DMS114 treated with DMSO at 0.1 percent for 48 hours (cell line): ENCODE results near the gene KDM1A.
A peak's percentile ranks its signal among the peaks of the same experiment; 100 is the strongest.
"Not testable (repeated sequence)": the region's sequence is repeated elsewhere in the genome, so short reads cannot be mapped to it uniquely, and the experiment has no call there.

Experiments
- DNase-seq: peaks from one replicate; lab custom pipeline; 2025; ENCODE audit not compliant: unreplicated experiment; lab: John Stamatoyannopoulos, UW

The KDM1A gene

DNA sequence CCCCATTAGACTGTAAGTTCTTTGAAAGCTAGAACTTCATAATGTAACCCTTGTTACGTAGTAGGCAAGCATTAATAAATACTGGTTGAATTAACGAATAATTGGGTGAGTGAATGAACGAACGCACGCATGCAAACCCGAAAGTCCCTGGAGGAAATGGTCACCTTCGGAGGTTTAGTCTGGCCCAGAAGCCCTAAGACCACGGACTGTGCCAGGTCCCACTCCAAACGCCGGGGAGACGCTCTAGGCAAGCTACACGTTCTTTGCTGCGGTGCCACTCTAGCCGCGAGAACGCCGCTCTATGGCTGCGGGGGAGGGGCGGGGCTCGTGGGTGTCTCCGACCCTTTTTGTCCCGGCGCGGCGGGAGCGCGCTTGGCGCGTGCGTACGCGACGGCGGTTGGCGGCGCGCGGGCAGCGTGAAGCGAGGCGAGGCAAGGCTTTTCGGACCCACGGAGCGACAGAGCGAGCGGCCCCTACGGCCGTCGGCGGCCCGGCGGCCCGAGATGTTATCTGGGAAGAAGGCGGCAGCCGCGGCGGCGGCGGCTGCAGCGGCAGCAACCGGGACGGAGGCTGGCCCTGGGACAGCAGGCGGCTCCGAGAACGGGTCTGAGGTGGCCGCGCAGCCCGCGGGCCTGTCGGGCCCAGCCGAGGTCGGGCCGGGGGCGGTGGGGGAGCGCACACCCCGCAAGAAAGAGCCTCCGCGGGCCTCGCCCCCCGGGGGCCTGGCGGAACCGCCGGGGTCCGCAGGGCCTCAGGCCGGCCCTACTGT lies at the start of gene KDM1A:
TSS of gene KDM1A (plus strand) at position 375 of the 769 bp plus-strand sequence. CDS start at position 504, 129 bp downstream.
- DNase-seq: peak; percentile 94

DNA sequence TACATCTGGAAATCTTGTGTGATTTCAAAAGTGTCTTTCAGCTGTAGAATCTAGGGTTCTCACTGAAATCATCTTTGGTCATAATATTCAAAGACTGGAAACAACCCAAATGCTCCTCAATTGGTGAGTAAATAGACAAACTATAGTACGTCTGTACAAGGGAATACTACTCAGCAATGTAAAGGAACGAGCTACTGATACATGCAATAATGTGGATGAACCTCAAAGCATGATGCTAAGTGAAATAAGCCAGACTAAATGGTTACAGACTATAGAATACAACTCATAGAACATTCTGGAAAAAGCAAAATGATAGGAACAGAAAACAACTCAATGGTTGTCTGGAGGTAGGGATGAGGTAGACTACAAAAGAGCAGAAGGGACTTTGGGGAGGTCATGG lies 49.2 kb upstream of the KDM1A start:
- DNase-seq: no peak

DNA sequence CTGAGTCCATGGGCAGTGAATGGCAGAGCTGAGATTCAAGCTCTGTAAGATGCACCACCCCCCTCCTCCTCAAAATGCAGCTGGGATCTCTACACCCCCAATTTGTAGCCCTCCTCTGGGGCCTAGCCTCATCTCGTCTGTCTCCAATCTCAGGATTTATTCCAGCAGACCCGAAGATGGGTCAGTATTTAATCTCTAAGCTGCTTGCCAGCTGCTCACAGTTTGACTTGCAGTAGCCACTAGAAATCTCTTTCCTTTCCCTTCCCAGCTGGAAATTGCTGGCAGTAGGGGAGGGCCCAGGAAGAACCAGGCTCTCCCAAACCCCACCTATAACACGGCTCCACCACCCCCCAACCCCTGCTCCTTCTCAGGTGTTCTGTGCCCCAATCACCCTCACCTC lies 48.1 kb upstream of the KDM1A start:
- DNase-seq: no peak

GRCh38 chr1:22971611-22972405 lies 47.5 kb upstream of the KDM1A start:
- DNase-seq: no peak

GRCh38 chr1:22972760-22973159 lies 46.5 kb upstream of the KDM1A start, which contains the start of gene LACTBL1:
Gene LACTBL1 (minus strand): TSS chr1:22972866. CDS start chr1:22972316, 550 bp downstream.
- no peak for DNase-seq

DNA sequence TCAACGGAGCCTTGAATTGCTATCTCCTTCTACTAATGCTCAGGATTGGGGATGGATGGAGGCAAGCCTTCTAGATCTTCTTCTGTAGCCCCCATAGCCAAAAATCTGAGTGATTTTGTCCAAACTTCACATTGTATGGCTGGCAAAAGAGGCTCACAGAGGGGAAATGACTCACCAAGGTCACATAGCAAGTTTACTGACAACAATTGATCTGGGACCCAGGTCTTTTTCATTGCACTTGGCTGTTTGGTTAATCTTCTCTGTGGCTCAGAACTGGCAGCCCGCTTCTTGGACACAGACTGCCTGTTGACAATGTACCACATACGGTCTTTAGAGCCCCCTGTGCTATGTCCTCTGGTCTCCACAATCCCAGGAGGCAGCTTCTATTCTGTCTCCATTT lies 43.6 kb upstream of the KDM1A start:
- DNase-seq: no peak

DNA sequence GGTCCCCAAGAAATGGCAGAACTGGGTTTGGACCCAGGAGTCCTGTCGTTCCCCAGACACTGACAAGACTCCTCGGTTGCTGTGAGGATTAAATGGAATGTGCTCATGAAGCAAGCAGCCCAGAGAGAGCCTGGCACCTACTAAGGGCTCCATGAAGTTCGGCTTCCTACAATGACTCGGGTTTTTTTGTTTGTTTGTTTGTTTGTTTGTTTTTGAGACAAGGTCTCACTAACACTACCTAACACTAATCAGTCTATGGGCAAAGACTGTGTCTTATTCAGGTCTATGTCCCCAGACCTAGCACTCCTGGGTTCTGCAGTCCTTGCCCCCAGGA lies 43.2 kb upstream of the KDM1A start:
- DNase-seq: no peak

DNA sequence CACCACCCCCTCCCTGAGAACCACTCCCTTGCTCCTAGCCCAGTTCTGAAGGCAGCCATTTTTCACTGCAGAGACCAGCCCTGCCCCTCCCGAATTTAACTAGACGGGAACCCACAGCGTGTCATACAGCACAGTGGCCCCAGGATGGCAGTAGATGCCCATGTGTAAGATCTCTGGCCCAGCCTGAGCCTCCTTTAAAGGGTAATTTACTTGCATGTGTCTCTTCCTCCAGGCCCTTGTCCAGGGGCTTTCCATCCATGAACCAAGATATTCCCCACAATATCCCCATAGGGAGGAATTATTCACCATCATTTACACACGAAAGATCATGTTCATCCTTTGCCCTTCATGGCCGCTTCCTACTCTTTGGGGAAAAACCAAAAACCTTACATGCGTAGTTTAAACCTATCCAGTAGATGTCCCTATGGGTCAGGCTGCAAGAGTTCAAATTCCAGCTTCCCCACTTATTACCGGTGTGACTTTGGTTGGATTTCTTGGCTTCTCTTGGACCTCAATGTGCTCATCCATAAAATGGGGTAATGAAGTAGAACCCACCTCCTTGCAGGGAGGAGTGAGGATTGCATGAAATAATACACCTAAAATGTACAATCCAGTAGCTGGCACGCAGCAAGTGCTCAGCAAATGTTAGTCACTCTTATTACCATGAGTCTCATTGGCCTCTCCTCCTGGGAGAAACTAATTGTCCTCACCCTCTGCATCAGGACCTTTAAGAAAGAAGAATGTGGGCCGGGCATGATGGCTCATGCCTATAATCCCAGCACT lies 42.6 kb upstream of the KDM1A start:
- DNase-seq: peak; percentile 79

DNA sequence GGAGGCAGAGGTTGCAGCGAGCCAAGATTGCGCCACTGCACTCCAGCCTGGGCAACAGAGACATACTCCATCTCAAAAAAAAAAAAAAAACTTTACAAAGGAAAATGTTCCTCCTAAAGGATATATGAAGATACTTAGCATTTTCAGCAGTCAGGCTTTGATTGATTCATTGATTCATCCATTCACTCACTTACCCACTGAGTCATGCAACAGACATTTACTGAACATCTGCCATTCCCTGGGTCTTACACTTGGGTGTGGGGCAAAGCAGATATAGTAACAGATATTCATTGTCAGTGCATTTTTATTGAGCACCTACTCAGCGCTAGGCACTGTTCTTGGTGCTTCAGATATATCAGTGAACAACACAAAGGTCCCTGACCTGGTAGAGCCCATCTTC lies 41.0 kb upstream of the KDM1A start:
- no peak for DNase-seq

GRCh38 chr1:22980471-22980790 lies 38.8 kb upstream of the KDM1A start:
- DNase-seq: not testable (repeated sequence)

DNA sequence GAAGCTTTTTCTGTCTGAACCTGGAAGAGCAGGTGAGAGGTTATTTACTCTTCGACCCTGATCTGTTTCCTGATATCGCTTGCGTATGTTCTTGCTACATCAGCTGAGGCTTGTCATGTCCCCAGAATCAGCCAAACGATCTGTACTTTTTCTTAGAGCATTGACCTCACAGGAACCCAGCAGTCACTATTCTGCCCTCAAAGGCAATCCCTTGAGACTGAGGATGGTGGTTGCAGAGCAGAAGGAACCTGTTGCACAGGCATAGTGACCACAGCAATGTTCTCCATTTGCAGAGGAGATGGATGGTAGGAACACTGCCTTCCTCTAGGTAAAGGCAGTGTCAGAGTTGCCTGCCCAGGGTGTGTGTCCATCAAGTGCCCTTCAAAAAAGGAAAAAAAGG lies 35.3 kb upstream of the KDM1A start:
- no peak for DNase-seq

DNA sequence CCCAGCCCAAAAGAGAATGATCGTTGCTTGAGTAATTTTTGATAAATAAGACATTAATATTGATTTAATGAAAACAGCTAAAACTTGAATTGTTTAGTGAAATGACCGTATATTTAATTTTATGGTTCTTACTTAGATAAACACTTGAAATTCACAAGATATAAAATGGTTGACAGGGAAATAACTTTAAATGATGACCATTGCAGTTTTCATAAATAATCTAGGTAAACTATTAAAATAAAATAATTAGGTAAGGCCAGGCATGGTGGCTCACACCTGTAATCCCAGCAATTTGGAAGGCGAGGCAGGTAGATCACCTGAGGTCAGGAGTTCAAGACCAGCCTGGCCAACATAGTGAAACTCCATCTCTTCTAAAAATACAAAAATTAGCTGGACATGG lies 26.9 kb upstream of the KDM1A start:
- not testable (repeated sequence) for DNase-seq

DNA sequence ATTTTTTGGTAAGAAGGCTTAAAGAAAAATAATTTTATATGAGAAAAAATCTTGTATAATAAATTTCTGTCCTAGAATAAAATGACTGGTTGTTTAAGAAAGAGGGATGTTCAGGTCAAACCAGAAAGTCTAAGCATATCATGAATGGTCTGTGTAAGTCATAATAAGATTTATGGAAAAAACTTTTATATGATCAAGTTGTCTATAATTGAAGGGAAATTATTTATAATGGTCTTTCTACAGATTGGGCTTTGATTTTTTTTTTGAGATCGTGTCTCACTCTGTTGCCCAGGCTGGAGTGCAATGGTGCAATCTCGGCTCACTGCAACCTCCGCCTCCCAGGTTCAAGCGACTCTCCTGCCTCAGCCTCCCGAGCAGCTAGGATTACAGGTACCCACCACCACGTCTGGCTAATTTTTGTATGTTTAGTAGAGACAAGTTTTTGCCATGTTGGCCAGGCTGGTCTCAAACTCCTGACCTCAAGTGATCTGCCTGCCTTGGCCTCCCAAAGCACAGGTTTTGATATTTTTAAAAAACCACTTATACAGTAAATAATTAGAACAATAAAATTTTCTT lies 26.0 kb upstream of the KDM1A start:
- DNase-seq: not testable (repeated sequence)

DNA sequence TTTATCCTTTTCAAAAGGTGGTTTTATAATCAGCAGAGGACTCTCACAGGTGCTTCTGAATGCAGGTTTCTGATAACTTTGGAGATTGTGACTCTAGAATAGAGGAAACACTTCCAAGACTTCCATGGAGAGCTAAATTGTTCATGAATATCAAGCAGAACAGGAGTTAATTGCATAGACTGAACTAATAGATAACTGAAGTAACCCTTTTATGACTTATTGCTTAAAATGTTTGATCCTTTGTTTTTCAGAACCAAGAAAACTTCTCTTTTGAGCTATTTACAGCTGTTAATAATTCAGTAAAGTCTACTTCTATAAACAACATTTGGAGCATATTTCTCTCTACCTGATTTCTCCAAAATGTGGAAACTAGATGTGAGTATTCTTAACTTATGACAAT lies 23.5 kb upstream of the KDM1A start:
- DNase-seq: no peak

- not testable (repeated sequence) for DNase-seq
Observed at GRCh38 chr1:22997528-22997927, 21.7 kb upstream of the KDM1A start.

DNA sequence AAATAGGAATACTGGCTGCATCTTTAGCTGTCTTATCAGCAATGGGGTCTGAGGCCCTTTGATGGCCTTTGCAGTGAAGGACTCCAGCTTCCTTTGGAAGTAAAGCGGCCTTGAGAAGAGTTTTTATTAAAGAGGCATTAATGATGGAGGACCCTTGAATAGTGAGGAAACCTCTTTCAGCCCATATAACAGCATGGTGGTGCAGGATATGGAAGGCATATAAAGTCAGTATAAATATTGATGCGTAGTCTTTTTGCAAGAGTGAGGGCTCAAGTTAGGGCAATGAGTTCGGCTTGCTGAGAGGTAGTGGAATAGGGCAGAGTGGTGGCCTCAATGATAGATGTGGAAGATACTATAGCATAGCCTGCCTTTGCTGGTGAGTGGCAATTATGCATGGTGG lies 19.1 kb upstream of the KDM1A start:
- DNase-seq: not testable (repeated sequence)

DNA sequence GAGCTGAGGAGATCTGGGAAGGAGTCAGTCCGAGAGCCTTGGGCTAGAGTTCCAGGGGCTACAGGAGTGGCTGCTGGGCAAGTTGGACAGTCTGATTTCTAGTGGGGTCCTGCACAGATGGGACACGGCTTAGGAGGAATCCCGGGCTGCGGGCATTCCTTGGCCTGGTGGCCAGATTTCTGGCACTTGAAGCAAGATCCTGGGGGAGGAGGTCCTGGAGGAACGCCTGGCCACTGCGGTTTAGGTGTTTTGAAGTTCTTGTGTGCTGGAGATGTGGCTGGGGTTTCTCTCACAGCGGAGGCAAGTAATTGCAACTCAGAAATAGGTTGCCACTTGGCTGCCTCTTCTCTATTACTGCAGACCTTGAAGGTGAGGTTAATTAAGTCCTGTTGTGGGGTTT lies 17.1 kb upstream of the KDM1A start:
- DNase-seq: not testable (repeated sequence)

DNA sequence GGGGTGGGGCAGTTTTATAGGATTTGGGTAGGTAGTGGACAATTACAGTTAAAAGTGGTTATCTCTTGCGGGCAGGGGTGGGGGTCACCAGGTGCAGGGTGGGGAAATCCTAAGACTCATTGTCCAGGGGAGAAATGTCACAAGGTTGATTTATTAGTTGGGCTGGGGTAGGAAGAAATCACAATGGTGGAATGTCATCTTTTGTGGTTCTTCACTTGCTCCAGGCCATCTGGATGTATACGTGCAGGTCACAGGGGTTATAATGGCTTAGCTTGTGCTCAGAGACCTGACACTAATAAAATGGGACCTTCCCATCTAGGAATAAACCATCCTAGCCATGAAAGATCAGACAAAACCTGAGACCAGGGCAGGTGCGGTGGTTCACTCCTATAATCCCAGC lies 15.2 kb upstream of the KDM1A start:
- no peak for DNase-seq

DNA sequence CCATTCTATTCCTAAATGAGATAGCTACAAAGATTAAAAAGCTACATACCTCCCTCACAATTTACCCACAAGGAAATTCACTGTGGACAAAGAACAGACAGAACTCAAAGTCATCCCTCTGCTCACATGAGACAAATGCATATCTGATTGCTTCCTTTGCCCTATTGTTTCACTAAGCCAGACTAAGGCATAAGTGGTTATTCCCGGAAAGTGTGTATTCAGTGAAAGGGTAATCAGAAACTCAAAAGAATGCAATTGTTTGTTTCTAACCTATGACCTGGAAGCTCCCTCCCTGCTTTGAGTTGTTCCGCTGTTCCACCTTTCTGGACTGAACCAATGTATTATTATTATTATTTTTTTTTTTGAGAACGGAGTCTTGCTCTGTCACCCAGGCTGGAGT lies 14.5 kb upstream of the KDM1A start:
- not testable (repeated sequence) for DNase-seq

DNA sequence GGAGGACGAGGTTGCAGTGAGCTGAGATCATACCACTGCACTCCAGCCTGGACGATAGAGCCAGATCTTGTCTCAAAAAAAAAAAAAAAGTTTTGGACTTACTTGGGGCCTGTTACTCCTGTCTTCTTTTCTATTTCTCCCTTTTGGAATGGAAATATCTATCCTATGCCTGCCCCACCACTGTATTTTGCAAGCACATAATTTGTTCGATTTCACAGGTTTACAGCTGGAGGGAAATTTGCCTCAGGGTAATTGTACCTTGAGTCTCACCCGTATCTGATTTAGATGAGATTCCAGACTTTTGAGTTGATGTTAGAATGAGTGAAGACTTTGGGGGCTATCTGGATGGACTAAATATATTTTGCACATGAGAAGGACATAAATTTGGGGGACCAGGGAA lies 12.2 kb upstream of the KDM1A start:
- no peak for DNase-seq

GRCh38 chr1:23008901-23009300 lies 10.4 kb upstream of the KDM1A start:
- DNase-seq: no peak
